ENCODE measurements around the gene NR1D1.

NR1D1 gene

GRCh38 chr17:40105861-40106759, 5.7 kb upstream of the NR1D1 start:
- H3K27me3 ChIP-seq (ENCODE audit: insufficient read depth, low read depth): no peaks in the 10 kb centered on the region
- no peak overlapping the region for H3K9ac ChIP-seq
- H3K4me3 ChIP-seq (IDR thresholded peaks at IDR 0.05; ENCODE audit: insufficient read depth, low read depth, low read length): no peak overlapping the region
- no peak overlapping the region for H2AFZ ChIP-seq (ENCODE audit: low read depth)
- H3K4me1 ChIP-seq (ENCODE audit: low read depth, poor library complexity, severe bottlenecking): peaks cover 65% of the 10 kb centered on the region
- TF ChIP-seq, protein P1, sequence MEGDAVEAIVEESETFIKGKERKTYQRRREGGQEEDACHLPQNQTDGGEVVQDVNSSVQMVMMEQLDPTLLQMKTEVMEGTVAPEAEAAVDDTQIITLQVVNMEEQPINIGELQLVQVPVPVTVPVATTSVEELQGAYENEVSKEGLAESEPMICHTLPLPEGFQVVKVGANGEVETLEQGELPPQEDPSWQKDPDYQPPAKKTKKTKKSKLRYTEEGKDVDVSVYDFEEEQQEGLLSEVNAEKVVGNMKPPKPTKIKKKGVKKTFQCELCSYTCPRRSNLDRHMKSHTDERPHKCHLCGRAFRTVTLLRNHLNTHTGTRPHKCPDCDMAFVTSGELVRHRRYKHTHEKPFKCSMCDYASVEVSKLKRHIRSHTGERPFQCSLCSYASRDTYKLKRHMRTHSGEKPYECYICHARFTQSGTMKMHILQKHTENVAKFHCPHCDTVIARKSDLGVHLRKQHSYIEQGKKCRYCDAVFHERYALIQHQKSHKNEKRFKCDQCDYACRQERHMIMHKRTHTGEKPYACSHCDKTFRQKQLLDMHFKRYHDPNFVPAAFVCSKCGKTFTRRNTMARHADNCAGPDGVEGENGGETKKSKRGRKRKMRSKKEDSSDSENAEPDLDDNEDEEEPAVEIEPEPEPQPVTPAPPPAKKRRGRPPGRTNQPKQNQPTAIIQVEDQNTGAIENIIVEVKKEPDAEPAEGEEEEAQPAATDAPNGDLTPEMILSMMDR (conservative IDR thresholded peaks at IDR 0.05; ENCODE audit: low read depth, low read length): no peak
- H3K4me2 ChIP-seq: no peak overlapping the region
- no peaks in the 10 kb centered on the region for H4K20me1 ChIP-seq (ENCODE audit: insufficient read depth)
- no peaks in the 10 kb centered on the region for H3K79me2 ChIP-seq (ENCODE audit: insufficient read depth, low read depth)
- no peaks in the 10 kb centered on the region for H3K36me3 ChIP-seq (ENCODE audit: insufficient read depth)
- H3K27ac ChIP-seq: no peak overlapping the region

DNA sequence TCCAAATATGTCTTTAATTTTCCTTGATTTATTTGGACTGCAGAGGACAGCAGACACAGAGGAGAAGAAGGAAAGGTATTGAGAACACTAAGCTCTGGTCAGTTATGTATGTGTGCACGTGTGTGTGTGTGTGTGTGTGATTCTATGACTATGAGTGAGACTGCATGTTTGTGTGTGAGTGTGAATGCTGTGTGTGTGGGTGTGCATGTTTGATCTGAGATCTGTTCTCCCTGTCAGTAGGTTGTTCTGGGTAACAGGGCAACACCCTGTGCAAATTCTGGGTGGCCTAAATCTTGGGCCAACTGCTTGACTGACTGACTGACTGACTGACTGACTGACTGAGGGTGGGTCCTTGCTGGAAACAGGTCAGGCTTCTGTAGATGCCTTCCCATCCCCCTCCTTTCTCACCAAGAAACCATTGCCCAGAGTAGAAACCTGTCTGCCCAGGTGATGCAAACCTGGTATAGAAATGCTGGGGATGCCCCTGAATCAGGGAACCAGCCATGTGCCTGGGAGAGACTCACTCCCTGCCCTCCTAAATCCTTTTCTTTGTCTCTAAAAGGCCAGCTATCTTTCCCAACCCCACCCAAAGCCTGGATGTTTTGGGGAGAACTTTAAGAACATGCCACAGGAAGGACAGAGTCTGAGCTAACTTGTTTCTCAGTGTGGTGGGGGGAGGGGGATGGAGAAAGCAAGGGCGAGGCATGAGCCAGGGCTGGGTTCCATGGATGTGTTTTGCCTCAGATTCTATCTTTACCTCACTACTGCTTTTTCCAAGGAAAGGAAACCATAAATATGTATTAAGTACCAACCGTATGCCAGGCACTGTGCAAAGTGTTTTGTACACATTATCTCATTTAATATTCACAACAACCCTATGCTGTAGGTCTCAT, 4.5 kb upstream of the NR1D1 start:
- H3K4me3 ChIP-seq (IDR thresholded peaks at IDR 0.05; ENCODE audit: insufficient read depth, low read depth, low read length): no peak overlapping the region
- H3K4me2 ChIP-seq: peak overlapping the region; percentile 73; the same call in 1 of the 2 replicates
- no peak overlapping the region for H2AFZ ChIP-seq (ENCODE audit: low read depth)
- peak overlapping the region; percentile 73; the same call in 1 of the 2 replicates for H3K27ac ChIP-seq
- H3K4me1 ChIP-seq (ENCODE audit: low read depth, poor library complexity, severe bottlenecking): peaks cover 55% of the 10 kb centered on the region
- no peaks in the 10 kb centered on the region for H4K20me1 ChIP-seq (ENCODE audit: insufficient read depth)
- H3K79me2 ChIP-seq (ENCODE audit: insufficient read depth, low read depth): no peaks in the 10 kb centered on the region; the same call in 1 of the 2 replicates
- H3K36me3 ChIP-seq (ENCODE audit: insufficient read depth): no peaks in the 10 kb centered on the region
- no peak overlapping the region for H3K9ac ChIP-seq
- TF ChIP-seq, protein P1 (conservative IDR thresholded peaks at IDR 0.05; ENCODE audit: low read depth, low read length): no peak
- no peaks in the 10 kb centered on the region for H3K27me3 ChIP-seq (ENCODE audit: insufficient read depth, low read depth)

DNA sequence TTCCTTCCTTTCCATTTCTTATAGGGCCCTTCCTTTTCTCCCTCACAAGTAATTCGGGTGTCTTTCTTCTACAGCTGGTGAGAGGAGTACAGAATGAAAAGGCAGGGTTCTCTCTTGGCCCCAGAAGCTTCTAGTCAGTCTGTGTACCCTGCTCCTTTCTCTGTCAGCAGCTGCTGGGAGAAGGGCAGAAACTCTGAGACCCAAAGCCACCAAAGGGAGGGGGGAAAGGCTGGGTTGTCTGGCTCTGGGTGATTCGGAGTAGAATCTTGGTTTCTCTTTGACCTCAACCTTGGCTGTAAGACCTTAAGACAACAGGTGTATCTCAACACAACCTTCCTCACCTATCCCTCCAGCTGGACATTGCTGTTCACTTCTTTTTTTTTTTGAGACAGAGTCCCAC, 3.3 kb upstream of the NR1D1 start:
- H3K27ac ChIP-seq: peak overlapping the region; percentile 73
- H3K4me3 ChIP-seq (IDR thresholded peaks at IDR 0.05; ENCODE audit: insufficient read depth, low read depth, low read length): no peak overlapping the region
- H3K4me2 ChIP-seq: peak overlapping the region; percentile 73

More for the DNA sequence above, 3.3 kb upstream of the NR1D1 start:
- Histone ChIP-seq H2AFZ (ENCODE audit: low read depth) (peak overlapping the region; percentile 72), H3K79me2 (ENCODE audit: insufficient read depth, low read depth) (no peaks in the 10 kb centered on the region; the same call in 1 of the 2 replicates), H3K27me3 (ENCODE audit: insufficient read depth, low read depth) (no peaks in the 10 kb centered on the region), H3K36me3 (ENCODE audit: insufficient read depth) (no peaks in the 10 kb centered on the region), H4K20me1 (ENCODE audit: insufficient read depth) (no peaks in the 10 kb centered on the region), H3K4me1 (ENCODE audit: low read depth, poor library complexity, severe bottlenecking) (peaks cover 53% of the 10 kb centered on the region), H3K9ac (peak overlapping the region; percentile 45; the same call in 1 of the 2 replicates)
- TF ChIP-seq, protein P1 (conservative IDR thresholded peaks at IDR 0.05; ENCODE audit: low read depth, low read length): no peak

Data from KMS-11 (cell line).